Loucy (cell line): Measurements from ENCODE around the gene CPPED1.
"Not testable (repeated sequence)": the region's sequence is repeated elsewhere in the genome, so short reads cannot be mapped to it uniquely, and the experiment has no call there.

Experiments used
- H2AFZ ChIP-seq: fragments of 200-600 bp; sonication (generic); 2 replicates; pipeline ENCODE4 v1.6.0; 2016; ENCODE audit warnings: antibody characterized with exemption, mild to moderate bottlenecking, low read length, moderate library complexity
- H3F3A ChIP-seq: fragments of 200-600 bp; 2 replicates; pipeline ENCODE4 v1.6.0; 2016; ENCODE audit warnings: antibody characterized with exemption, low read depth, mild to moderate bottlenecking
- H3K27me3 ChIP-seq: fragments of 200-600 bp; sonication (generic); 2 replicates; pipeline ENCODE4 v1.6.1; 2014; ENCODE audit warnings: low read length, mild to moderate bottlenecking; ENCODE audit not compliant: insufficient read depth, poor library complexity, severe bottlenecking
- H3K36me3 ChIP-seq: fragments of 200-600 bp; sonication (generic); 2 replicates; pipeline ENCODE4 v1.6.1; 2016; ENCODE audit warnings: low read length; ENCODE audit not compliant: insufficient read depth
- H3K4me1 ChIP-seq: fragments of 200-600 bp; sonication (generic); 2 replicates; pipeline ENCODE4 v1.5.1; 2014; ENCODE audit warnings: low read length, mild to moderate bottlenecking; ENCODE audit not compliant: insufficient read depth, poor library complexity, severe bottlenecking
- H3K4me2 ChIP-seq: fragments of 200-600 bp; sonication (generic); 2 replicates; pipeline ENCODE4 v1.6.0; 2014; ENCODE audit warnings: antibody characterized with exemption, low read length, low read depth, mild to moderate bottlenecking; ENCODE audit not compliant: poor library complexity, severe bottlenecking
- H3K4me3 ChIP-seq: fragments of 200-600 bp; sonication (generic); 2 replicates; pipeline ENCODE4 v1.5.1; 2014; ENCODE audit warnings: low read length, mild to moderate bottlenecking, mixed read lengths; ENCODE audit not compliant: poor library complexity, severe bottlenecking
- H3K79me2 ChIP-seq: fragments of 200-600 bp; sonication (generic); 2 replicates; pipeline ENCODE4 v1.6.1; 2014; ENCODE audit warnings: low read length; ENCODE audit not compliant: insufficient read depth
- H3K9ac ChIP-seq: fragments of 200-600 bp; sonication (generic); 2 replicates; pipeline ENCODE4 v1.6.0; 2014; ENCODE audit warnings: mild to moderate bottlenecking, low read depth, low read length, moderate library complexity; ENCODE audit not compliant: poor library complexity, severe bottlenecking
- H3K9me2 ChIP-seq: fragments of 200-600 bp; sonication (generic); replicated peaks from 2 replicates; pipeline ENCODE4 v1.6.1; 2016; ENCODE audit warnings: low read depth, low read length, mixed read lengths
- H3K9me3 ChIP-seq: fragments of 200-600 bp; sonication (generic); 2 replicates; pipeline ENCODE4 v1.6.1; 2014; ENCODE audit warnings: mild to moderate bottlenecking, antibody characterized with exemption, low read length, low read depth; ENCODE audit not compliant: insufficient read depth
- H4K20me1 ChIP-seq: fragments of 200-600 bp; sonication (generic); 2 replicates; pipeline ENCODE4 v1.6.0; 2014; ENCODE audit warnings: antibody characterized with exemption, low read length, mild to moderate bottlenecking; ENCODE audit not compliant: insufficient read depth, poor library complexity, severe bottlenecking
- EZH2phosphoT487 ChIP-seq: fragments of 200-600 bp; IDR thresholded peaks from 2 replicates; pipeline ENCODE4 v1.6.1; 2018; ENCODE audit warnings: antibody characterized with exemption, mild to moderate bottlenecking, moderate library complexity, borderline replicate concordance
- TF ChIP-seq, protein P1 (sequence below): fragments of 200-600 bp; sonication (generic); conservative IDR thresholded peaks from 2 replicates; pipeline ENCODE4 v1.5.1; 2014; ENCODE audit warnings: mild to moderate bottlenecking, antibody characterized with exemption, low read length

The CPPED1 gene

DNA sequence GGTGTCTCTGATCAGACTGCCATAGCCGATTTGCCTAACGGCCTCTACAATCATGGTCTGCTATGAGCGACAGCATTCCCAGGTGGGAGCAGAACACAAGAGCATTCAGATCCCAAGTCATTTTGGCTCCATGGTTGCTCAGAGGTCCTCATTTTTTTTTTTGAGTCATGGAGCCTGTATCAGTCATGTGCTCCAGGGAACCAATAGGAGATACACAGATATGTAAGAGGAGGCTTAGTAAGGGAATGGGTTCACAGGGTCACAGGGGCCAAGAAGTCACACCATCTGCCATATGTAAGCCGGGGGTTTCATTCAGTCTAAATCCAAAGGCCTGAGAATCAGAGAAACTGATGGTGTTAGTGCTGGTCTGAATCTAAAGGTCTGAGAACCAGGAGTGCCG, 36.8 kb downstream of the CPPED1 start:
- H2AFZ ChIP-seq, result no peak overlapping the region
- H3K9me3 ChIP-seq, result no peaks in the 10 kb centered on the region
- H3K4me3 ChIP-seq, result no peak overlapping the region
- no peaks in the 10 kb centered on the region for H3K4me1 ChIP-seq
- H3K27me3 ChIP-seq, result no peaks in the 10 kb centered on the region
- no peak overlapping the region for H3K4me2 ChIP-seq
- no peak for TF ChIP-seq EZH2phosphoT487
- TF ChIP-seq, protein P1, sequence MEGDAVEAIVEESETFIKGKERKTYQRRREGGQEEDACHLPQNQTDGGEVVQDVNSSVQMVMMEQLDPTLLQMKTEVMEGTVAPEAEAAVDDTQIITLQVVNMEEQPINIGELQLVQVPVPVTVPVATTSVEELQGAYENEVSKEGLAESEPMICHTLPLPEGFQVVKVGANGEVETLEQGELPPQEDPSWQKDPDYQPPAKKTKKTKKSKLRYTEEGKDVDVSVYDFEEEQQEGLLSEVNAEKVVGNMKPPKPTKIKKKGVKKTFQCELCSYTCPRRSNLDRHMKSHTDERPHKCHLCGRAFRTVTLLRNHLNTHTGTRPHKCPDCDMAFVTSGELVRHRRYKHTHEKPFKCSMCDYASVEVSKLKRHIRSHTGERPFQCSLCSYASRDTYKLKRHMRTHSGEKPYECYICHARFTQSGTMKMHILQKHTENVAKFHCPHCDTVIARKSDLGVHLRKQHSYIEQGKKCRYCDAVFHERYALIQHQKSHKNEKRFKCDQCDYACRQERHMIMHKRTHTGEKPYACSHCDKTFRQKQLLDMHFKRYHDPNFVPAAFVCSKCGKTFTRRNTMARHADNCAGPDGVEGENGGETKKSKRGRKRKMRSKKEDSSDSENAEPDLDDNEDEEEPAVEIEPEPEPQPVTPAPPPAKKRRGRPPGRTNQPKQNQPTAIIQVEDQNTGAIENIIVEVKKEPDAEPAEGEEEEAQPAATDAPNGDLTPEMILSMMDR, result no peak
- no peak overlapping the region for H3K9ac ChIP-seq
- no peaks in the 10 kb centered on the region for H4K20me1 ChIP-seq
- H3K9me2 ChIP-seq, result no peaks in the 10 kb centered on the region
- no peaks in the 10 kb centered on the region for H3K36me3 ChIP-seq
- H3F3A ChIP-seq, result no peaks in the 10 kb centered on the region
- H3K79me2 ChIP-seq, result no peaks in the 10 kb centered on the region

DNA sequence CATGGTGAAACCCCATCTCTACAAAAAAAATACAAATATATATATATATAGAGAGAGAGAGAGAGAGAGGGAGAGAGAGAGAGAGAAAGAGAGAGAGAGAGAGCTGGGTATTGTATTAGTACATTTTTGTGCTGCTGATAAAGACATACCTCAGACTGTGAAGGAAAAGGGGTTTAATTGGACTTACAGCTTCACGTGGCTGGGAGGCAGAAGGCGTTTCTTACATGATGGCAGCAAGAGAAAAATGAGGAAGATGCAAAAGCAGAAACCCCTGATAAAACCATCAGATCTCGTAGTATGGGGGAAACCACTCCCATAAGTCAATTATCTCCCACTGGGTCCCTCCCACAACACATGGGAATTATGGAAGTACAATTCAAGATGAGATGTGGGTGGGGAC, 37.5 kb downstream of the CPPED1 start:
- H3K27me3 ChIP-seq, H3K4me3 ChIP-seq, H2AFZ ChIP-seq, H3K4me2 ChIP-seq, H3K9me2 ChIP-seq, H3K4me1 ChIP-seq, H3F3A ChIP-seq, H4K20me1 ChIP-seq, H3K9ac ChIP-seq, H3K36me3 ChIP-seq, H3K79me2 ChIP-seq, H3K9me3 ChIP-seq: not testable (repeated sequence)

DNA sequence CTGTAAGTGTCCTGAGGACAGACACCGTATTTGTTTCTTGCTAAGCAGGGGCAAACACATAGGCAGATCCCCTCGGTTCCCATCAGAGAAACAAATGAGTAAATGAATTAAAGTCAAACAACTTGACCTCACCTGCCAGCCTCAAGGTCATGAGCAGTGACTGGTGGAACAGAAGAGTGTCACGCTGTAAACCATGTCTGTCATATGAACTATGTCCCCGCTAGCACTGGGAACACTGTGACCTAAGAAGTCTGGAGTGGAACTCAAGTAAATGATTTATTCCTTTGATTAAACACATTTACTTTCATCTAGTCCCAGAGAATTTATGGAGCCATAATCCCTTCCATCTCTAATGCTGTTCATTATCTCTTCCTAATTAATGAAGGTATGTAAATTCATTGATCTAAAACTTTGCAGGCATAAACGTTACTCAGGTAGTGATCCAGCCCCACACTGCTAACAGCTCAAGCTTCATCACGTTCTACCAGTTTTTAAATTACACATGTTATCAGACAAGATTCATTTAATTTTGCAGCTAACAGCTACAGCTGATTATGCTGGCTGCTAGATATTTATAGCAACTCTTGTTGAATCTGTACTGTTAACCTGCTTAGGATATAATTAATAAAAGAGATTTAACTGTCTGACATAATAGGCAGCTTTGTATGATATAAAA, 38.7 kb downstream of the CPPED1 start:
- H3K79me2 ChIP-seq, result no peaks in the 10 kb centered on the region
- no peak overlapping the region for H3K4me3 ChIP-seq
- no peak overlapping the region for H2AFZ ChIP-seq
- H3K9ac ChIP-seq, result no peak overlapping the region
- H3F3A ChIP-seq, result no peaks in the 10 kb centered on the region
- no peaks in the 10 kb centered on the region for H3K9me3 ChIP-seq
- no peaks in the 10 kb centered on the region for H3K9me2 ChIP-seq
- H4K20me1 ChIP-seq, result no peaks in the 10 kb centered on the region
- H3K4me1 ChIP-seq, result no peaks in the 10 kb centered on the region
- H3K36me3 ChIP-seq, result no peaks in the 10 kb centered on the region
- no peak for TF ChIP-seq EZH2phosphoT487
- TF ChIP-seq, protein P1, result no peak
- no peaks in the 10 kb centered on the region for H3K27me3 ChIP-seq
- H3K4me2 ChIP-seq, result no peak overlapping the region

DNA sequence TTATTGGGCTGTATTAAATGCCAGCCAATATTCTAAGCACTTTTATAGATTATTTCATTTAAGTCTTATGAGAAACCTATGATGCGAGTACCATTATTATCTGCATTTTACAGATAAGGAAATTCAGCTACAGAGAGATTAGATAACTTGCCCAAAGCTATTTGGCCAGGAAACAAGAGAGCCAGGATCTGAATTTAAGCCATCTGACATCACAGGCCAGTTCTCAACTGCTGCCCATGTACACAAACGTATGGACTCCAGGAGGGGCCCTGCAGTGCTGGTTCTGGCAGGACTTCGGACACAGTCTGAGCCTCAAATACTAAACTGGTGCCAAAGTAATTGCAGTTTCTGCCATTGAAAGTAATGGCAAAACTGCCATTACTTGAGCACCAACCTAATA, 40.2 kb downstream of the CPPED1 start:
- no peak overlapping the region for H3K9ac ChIP-seq
- H3K27me3 ChIP-seq, result no peaks in the 10 kb centered on the region
- no peak overlapping the region for H3K4me3 ChIP-seq
- TF ChIP-seq EZH2phosphoT487, result no peak
- TF ChIP-seq, protein P1, result no peak
- no peaks in the 10 kb centered on the region for H3K4me1 ChIP-seq
- no peak overlapping the region for H2AFZ ChIP-seq
- H3K4me2 ChIP-seq, result no peak overlapping the region
- H3K9me3 ChIP-seq, result no peaks in the 10 kb centered on the region
- no peaks in the 10 kb centered on the region for H3K79me2 ChIP-seq
- no peaks in the 10 kb centered on the region for H4K20me1 ChIP-seq
- no peaks in the 10 kb centered on the region for H3F3A ChIP-seq
- no peaks in the 10 kb centered on the region for H3K9me2 ChIP-seq
- no peaks in the 10 kb centered on the region for H3K36me3 ChIP-seq
